Measurements from ENCODE around the gene SENP8. TPM values are rescaled to one million over a fixed set of nuclear protein-coding genes. Genes with fewer than 3 reads are reported as not detected.
"Not testable (repeated sequence)": the region's sequence is repeated elsewhere in the genome, so short reads cannot be mapped to it uniquely, and the experiment has no call there.

SENP8 gene
- total RNA-seq, 6 experiments from 2014 or later, result 3.4 to 4.8 (median 3.8) TPM

DNA sequence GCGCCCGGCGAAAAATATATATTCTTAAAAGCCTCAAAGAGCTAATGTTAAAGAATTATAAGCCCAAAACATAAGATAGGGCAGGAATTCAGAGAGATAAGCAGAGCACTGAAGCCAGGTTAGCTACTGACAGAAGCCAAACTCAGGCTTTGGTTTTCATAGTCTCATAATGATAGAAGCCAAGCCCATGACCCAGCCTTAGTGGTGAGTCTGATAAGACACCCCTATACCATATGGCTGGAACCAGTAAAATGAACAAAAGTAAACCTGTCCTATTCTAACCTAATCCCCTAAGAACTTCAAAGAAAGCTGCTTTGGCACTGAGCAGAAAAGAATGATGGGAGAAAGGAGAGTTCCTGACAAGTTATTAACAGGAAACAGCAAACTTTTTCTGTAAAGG, 26.2 kb upstream of the SENP8 start:
- peaks cover 5% of the 10 kb centered on the region; the same call in 1 of the 2 replicates for H3K4me1 Mint-ChIP-seq (ENCODE audit: low read depth)
- H3K27me3 Mint-ChIP-seq (ENCODE audit: insufficient read depth), result no peaks in the 10 kb centered on the region; the same call in 1 of the 2 replicates
- no peak for DNase-seq
- no peaks in the 10 kb centered on the region for H3K9me3 Mint-ChIP-seq
- no peak overlapping the region for H3K4me3 Mint-ChIP-seq
- no peak overlapping the region for H3K27ac Mint-ChIP-seq
- TF ChIP-seq, protein P1, sequence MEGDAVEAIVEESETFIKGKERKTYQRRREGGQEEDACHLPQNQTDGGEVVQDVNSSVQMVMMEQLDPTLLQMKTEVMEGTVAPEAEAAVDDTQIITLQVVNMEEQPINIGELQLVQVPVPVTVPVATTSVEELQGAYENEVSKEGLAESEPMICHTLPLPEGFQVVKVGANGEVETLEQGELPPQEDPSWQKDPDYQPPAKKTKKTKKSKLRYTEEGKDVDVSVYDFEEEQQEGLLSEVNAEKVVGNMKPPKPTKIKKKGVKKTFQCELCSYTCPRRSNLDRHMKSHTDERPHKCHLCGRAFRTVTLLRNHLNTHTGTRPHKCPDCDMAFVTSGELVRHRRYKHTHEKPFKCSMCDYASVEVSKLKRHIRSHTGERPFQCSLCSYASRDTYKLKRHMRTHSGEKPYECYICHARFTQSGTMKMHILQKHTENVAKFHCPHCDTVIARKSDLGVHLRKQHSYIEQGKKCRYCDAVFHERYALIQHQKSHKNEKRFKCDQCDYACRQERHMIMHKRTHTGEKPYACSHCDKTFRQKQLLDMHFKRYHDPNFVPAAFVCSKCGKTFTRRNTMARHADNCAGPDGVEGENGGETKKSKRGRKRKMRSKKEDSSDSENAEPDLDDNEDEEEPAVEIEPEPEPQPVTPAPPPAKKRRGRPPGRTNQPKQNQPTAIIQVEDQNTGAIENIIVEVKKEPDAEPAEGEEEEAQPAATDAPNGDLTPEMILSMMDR (IDR thresholded peaks at IDR 0.05), result no peak
- peaks cover 16% of the 10 kb centered on the region for H3K36me3 Mint-ChIP-seq (ENCODE audit: low read depth)

- DNase-seq, result no peak
- Mint-ChIP-seq H3K4me1 (ENCODE audit: low read depth) (peaks cover 5% of the 10 kb centered on the region; the same call in 1 of the 2 replicates), H3K27ac (no peak overlapping the region), H3K9me3 (no peaks in the 10 kb centered on the region), H3K4me3 (no peak overlapping the region), H3K27me3 (ENCODE audit: insufficient read depth) (no peaks in the 10 kb centered on the region), H3K36me3 (ENCODE audit: low read depth) (peaks cover 16% of the 10 kb centered on the region)
- TF ChIP-seq, protein P1 (IDR thresholded peaks at IDR 0.05), result no peak
These were observed 25.5 kb upstream of the SENP8 start for GRCh38 chr15:72092691-72093090.

DNA sequence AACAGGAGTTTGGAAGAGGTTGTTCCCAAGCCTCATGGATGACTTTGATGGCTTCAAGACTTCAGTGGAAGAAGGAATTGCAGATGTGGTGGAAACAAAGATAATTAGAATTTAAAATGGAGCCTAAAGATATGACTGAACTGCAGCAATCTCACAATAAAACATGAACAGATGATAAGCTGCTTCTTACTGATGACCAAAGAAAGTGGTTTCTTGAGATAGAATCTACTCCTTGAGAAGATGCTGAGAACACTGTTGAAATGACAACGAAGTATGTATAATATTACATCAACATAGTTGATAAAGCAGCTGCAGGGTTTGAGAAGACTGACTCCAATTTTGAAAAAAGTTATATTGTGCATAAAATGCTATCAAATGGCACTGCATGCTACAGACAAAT, 21.4 kb upstream of the SENP8 start:
- peaks cover 14% of the 10 kb centered on the region for H3K36me3 Mint-ChIP-seq (ENCODE audit: low read depth)
- DNase-seq, result no peak
- TF ChIP-seq, protein P1 (IDR thresholded peaks at IDR 0.05), result no peak
- H3K27ac Mint-ChIP-seq, result no peak overlapping the region
- H3K4me1 Mint-ChIP-seq (ENCODE audit: low read depth), result peaks cover 12% of the 10 kb centered on the region; the same call in 1 of the 2 replicates
- H3K27me3 Mint-ChIP-seq (ENCODE audit: insufficient read depth), result no peaks in the 10 kb centered on the region
- no peaks in the 10 kb centered on the region for H3K9me3 Mint-ChIP-seq
- H3K4me3 Mint-ChIP-seq, result no peak overlapping the region

DNA sequence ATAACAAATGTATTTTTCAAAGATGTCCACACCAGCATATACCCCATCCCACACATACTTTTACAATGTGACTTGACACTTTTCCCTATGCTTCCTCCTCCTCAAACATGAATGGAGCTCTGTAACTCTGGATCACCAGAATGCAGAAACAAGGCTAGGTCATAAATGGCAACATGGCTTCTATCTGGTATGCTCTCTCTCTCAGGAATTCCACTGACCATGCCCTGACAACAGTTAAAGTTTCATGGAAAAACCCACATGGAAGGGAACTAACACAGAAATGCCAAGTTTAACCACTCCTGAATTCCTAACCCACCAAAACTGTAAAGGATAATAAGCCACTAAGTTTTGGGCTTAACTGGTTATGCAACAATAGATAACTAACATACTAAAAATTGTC, 20.2 kb upstream of the SENP8 start:
- Mint-ChIP-seq H3K27me3 (ENCODE audit: insufficient read depth) (no peaks in the 10 kb centered on the region), H3K4me3 (no peak overlapping the region), H3K27ac (no peak overlapping the region), H3K4me1 (ENCODE audit: low read depth) (peaks cover 12% of the 10 kb centered on the region; the same call in 1 of the 2 replicates), H3K36me3 (ENCODE audit: low read depth) (peaks cover 14% of the 10 kb centered on the region), H3K9me3 (no peaks in the 10 kb centered on the region)
- no peak for DNase-seq
- TF ChIP-seq, protein P1 (IDR thresholded peaks at IDR 0.05), result no peak

GRCh38 chr15:72099155-72099554, 19.0 kb upstream of the SENP8 start:
- DNase-seq, result no peak
- peaks cover 16% of the 10 kb centered on the region; the same call in 1 of the 2 replicates for H3K4me1 Mint-ChIP-seq (ENCODE audit: low read depth)
- TF ChIP-seq, protein P1 (IDR thresholded peaks at IDR 0.05), result no peak
- no peak overlapping the region for H3K27ac Mint-ChIP-seq
- H3K9me3 Mint-ChIP-seq, result no peaks in the 10 kb centered on the region
- H3K27me3 Mint-ChIP-seq (ENCODE audit: insufficient read depth), result no peaks in the 10 kb centered on the region
- H3K36me3 Mint-ChIP-seq (ENCODE audit: low read depth), result peaks cover 14% of the 10 kb centered on the region
- no peak overlapping the region for H3K4me3 Mint-ChIP-seq

GRCh38 chr15:72100551-72100950, 17.7 kb upstream of the SENP8 start:
- Mint-ChIP-seq H3K4me1 (ENCODE audit: low read depth) (peaks cover 11% of the 10 kb centered on the region; the same call in 1 of the 2 replicates), H3K36me3 (ENCODE audit: low read depth) (peaks cover 14% of the 10 kb centered on the region)
- not testable (repeated sequence) for H3K27ac Mint-ChIP-seq; H3K9me3 Mint-ChIP-seq; H3K27me3 Mint-ChIP-seq (ENCODE audit: insufficient read depth); DNase-seq; H3K4me3 Mint-ChIP-seq

Data from HFFc6 (cell line).